GM21360 (cell line): Measurements from ENCODE around the gene ZRANB3.
"Not testable (repeated sequence)": the region's sequence is repeated elsewhere in the genome, so short reads cannot be mapped to it uniquely, and the experiment has no call there.

Experiments used
- ATAC-seq: cut with Tn5 transposase; IDR thresholded peaks from one replicate; pipeline ENCODE4 v1.9.1; 2021; ENCODE audit warnings: mild to moderate bottlenecking, moderate library complexity; ENCODE audit not compliant: unreplicated experiment

Gene ZRANB3

GRCh38 chr2:135337071-135337470, 193.9 kb downstream of the ZRANB3 start:
- no peak for ATAC-seq

- ATAC-seq, result no peak
These were observed 195.8 kb downstream of the ZRANB3 start for GRCh38 chr2:135335256-135335655.

GRCh38 chr2:135327146-135327545, 203.9 kb downstream of the ZRANB3 start:
- ATAC-seq, result no peak

GRCh38 chr2:135320465-135321355, 210.3 kb downstream of the ZRANB3 start:
- no peak for ATAC-seq

- ATAC-seq, result no peak
These were observed 212.2 kb downstream of the ZRANB3 start for GRCh38 chr2:135318808-135319207.

GRCh38 chr2:135317375-135317774, 213.6 kb downstream of the ZRANB3 start:
- no peak for ATAC-seq

- no peak for ATAC-seq
These were observed 219.1 kb downstream of the ZRANB3 start for GRCh38 chr2:135311962-135312361.

GRCh38 chr2:135311268-135311667, 219.8 kb downstream of the ZRANB3 start:
- ATAC-seq, result no peak

- no peak for ATAC-seq
These were observed 226.3 kb downstream of the ZRANB3 start for GRCh38 chr2:135304694-135305093.

- peak; percentile 73 for ATAC-seq
These were observed 231.3 kb downstream of the ZRANB3 start for GRCh38 chr2:135299658-135300244.

GRCh38 chr2:135299165-135299564, 231.9 kb downstream of the ZRANB3 start:
- ATAC-seq, result no peak

- ATAC-seq, result not testable (repeated sequence)
These were observed 243.9 kb downstream of the ZRANB3 start for GRCh38 chr2:135287121-135287520.

GRCh38 chr2:135285391-135285790, 245.6 kb downstream of the ZRANB3 start:
- no peak for ATAC-seq

GRCh38 chr2:135281379-135281778, 249.6 kb downstream of the ZRANB3 start:
- no peak for ATAC-seq

GRCh38 chr2:135279209-135279608, 251.8 kb downstream of the ZRANB3 start:
- no peak for ATAC-seq

- ATAC-seq, result no peak
These were observed 254.5 kb downstream of the ZRANB3 start for GRCh38 chr2:135276525-135276924.

GRCh38 chr2:135271006-135271405, 260.0 kb downstream of the ZRANB3 start:
- ATAC-seq, result no peak

- no peak for ATAC-seq
These were observed 265.0 kb downstream of the ZRANB3 start for GRCh38 chr2:135265960-135266490.

GRCh38 chr2:135259123-135259522, 271.9 kb downstream of the ZRANB3 start:
- ATAC-seq, result no peak

- ATAC-seq, result no peak
These were observed 272.8 kb downstream of the ZRANB3 start for GRCh38 chr2:135258193-135258592.

- no peak for ATAC-seq
These were observed 273.5 kb downstream of the ZRANB3 start for GRCh38 chr2:135257383-135258090.
